Measurements from ENCODE around the gene ZBTB8A.

GRCh38 chr1:32647308-32648134, 108.3 kb downstream of the ZBTB8A start:
- TF ChIP-seq, protein P1, sequence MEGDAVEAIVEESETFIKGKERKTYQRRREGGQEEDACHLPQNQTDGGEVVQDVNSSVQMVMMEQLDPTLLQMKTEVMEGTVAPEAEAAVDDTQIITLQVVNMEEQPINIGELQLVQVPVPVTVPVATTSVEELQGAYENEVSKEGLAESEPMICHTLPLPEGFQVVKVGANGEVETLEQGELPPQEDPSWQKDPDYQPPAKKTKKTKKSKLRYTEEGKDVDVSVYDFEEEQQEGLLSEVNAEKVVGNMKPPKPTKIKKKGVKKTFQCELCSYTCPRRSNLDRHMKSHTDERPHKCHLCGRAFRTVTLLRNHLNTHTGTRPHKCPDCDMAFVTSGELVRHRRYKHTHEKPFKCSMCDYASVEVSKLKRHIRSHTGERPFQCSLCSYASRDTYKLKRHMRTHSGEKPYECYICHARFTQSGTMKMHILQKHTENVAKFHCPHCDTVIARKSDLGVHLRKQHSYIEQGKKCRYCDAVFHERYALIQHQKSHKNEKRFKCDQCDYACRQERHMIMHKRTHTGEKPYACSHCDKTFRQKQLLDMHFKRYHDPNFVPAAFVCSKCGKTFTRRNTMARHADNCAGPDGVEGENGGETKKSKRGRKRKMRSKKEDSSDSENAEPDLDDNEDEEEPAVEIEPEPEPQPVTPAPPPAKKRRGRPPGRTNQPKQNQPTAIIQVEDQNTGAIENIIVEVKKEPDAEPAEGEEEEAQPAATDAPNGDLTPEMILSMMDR (IDR thresholded peaks at IDR 0.05) = no peak
- no peak for TF ChIP-seq POLR2A (IDR thresholded peaks at IDR 0.05)

Data from lower leg skin (tissue), 3 donors.